Measurements from ENCODE around the gene USP3. TPM values are rescaled to one million over a fixed set of nuclear protein-coding genes. Genes with fewer than 3 reads are reported as not detected.

USP3 gene
- total RNA-seq, 1 donor from 2014 or later: 80.0 TPM

DNA sequence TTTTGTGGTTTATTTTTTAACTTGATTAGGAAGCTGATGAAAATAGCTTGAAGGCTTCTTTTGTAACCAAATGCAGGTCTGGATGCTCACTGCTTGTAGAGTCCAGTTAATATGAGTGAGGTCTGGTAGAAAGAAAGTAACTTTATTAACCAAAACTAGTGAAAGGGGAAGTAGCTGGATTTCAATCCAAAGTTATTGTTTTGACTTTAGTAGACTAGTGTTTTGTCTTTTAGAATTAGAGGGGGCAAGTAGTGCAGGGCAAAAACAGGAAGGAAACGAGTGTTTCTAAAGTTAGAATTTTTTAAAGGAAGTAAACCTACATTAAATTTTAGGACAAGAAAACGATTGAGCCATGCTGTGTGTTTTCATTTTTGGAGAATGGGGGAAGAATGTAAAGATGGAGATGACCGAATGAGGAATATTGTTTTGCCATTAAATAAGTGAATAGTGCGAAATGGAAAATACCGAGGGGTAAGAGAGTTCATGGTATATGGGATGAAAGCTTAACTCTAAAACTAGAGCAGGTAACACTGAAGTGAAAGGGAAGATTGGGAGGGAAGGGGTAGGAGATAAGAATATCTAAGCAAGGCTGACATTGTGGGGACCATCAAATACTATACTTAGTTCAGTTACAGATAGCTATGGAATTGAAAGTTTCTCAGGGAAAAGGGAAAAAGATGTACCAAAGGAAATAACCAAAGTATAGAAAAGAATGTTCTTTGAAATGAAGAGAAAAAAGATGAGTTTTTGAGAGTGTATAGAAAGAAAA lies 40.0 kb downstream of the USP3 start:
- Mint-ChIP-seq H3K9me3 (no peaks in the 10 kb centered on the region), H3K4me3 (no peak overlapping the region), H3K27me3 (ENCODE audit: low read depth) (no peaks in the 10 kb centered on the region), H3K4me1 (peaks cover 9% of the 10 kb centered on the region), H3K27ac (ENCODE audit: unreplicated experiment) (no peak overlapping the region), H3K36me3 (ENCODE audit: low read depth) (no peaks in the 10 kb centered on the region)
- DNase-seq (ENCODE audit: low read depth, low spot score): no peak
- TF ChIP-seq, protein P1, sequence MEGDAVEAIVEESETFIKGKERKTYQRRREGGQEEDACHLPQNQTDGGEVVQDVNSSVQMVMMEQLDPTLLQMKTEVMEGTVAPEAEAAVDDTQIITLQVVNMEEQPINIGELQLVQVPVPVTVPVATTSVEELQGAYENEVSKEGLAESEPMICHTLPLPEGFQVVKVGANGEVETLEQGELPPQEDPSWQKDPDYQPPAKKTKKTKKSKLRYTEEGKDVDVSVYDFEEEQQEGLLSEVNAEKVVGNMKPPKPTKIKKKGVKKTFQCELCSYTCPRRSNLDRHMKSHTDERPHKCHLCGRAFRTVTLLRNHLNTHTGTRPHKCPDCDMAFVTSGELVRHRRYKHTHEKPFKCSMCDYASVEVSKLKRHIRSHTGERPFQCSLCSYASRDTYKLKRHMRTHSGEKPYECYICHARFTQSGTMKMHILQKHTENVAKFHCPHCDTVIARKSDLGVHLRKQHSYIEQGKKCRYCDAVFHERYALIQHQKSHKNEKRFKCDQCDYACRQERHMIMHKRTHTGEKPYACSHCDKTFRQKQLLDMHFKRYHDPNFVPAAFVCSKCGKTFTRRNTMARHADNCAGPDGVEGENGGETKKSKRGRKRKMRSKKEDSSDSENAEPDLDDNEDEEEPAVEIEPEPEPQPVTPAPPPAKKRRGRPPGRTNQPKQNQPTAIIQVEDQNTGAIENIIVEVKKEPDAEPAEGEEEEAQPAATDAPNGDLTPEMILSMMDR (conservative IDR thresholded peaks at IDR 0.05): no peak

DNA sequence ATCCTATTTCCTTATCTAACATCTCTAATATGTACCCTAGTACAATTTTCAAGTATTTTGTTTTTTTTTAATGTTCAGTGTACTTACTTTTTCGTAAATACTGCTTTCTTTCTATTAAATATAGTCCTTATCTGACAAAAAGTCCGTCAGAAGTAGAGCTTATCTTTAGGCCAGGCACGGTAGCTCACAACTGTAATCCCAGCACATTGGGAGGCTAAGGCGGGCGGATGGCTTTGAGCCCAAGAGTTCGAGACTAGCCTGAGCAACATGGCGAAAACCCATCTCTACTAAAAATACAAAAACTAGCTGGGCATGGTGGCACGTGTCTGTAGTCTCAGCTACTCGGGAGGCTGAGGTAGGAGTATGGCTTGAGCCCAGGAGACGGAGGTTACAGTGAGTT lies 41.1 kb downstream of the USP3 start:
- no peak overlapping the region for H3K27ac Mint-ChIP-seq (ENCODE audit: unreplicated experiment)
- no peaks in the 10 kb centered on the region for H3K9me3 Mint-ChIP-seq
- H3K27me3 Mint-ChIP-seq (ENCODE audit: low read depth): no peaks in the 10 kb centered on the region
- H3K4me1 Mint-ChIP-seq: no peaks in the 10 kb centered on the region
- TF ChIP-seq, protein P1 (conservative IDR thresholded peaks at IDR 0.05): no peak
- H3K4me3 Mint-ChIP-seq: no peak overlapping the region
- H3K36me3 Mint-ChIP-seq (ENCODE audit: low read depth): no peaks in the 10 kb centered on the region
- no peak for DNase-seq (ENCODE audit: low read depth, low spot score)

DNA sequence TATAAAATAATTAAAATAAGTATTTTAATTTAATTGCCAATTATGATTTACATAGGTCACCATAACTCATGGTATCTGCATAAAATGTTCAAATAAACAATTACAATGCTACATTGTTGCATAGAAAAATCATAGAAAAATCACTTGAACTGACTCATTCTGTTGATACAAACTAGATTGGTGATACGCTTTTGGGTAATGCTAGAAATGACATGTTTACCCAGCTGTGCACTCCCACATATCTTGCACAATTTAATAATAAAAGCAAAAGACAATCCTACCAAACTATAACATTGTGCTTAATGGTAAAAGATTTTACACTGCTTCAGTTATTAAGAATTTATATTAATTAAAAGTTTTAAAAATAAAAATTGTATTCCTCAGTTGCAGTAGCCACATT lies 47.0 kb downstream of the USP3 start:
- no peak overlapping the region for H3K4me3 Mint-ChIP-seq
- H3K4me1 Mint-ChIP-seq: peaks cover 17% of the 10 kb centered on the region
- no peaks in the 10 kb centered on the region for H3K9me3 Mint-ChIP-seq
- H3K27ac Mint-ChIP-seq (ENCODE audit: unreplicated experiment): no peak overlapping the region
- H3K36me3 Mint-ChIP-seq (ENCODE audit: low read depth): no peaks in the 10 kb centered on the region
- TF ChIP-seq, protein P1 (conservative IDR thresholded peaks at IDR 0.05): no peak
- no peak for DNase-seq (ENCODE audit: low read depth, low spot score)
- H3K27me3 Mint-ChIP-seq (ENCODE audit: low read depth): no peaks in the 10 kb centered on the region

DNA sequence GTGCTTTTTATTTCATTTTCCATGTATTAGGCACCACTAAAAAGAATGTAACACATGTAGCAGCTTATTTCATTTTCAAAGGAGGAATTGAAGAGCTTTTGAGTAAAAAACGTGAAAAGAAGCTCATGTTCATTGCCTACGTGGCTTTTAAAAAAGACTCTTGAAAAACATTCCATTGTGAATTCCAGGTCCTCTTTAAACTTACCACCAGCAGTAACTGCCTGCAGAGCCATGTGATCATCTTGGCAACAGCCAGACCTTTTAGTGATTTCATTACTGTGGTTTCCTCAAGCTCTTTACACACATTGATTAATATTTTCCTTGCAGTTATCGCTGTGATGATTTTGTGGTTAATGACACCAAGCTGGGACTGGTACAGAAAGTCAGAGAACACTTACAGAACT lies 49.0 kb downstream of the USP3 start:
- Mint-ChIP-seq H3K4me1 (peaks cover 17% of the 10 kb centered on the region), H3K27me3 (ENCODE audit: low read depth) (no peaks in the 10 kb centered on the region), H3K27ac (ENCODE audit: unreplicated experiment) (no peak overlapping the region), H3K9me3 (no peaks in the 10 kb centered on the region), H3K36me3 (ENCODE audit: low read depth) (peaks cover 8% of the 10 kb centered on the region), H3K4me3 (no peak overlapping the region)
- no peak for DNase-seq (ENCODE audit: low read depth, low spot score)
- TF ChIP-seq, protein P1 (conservative IDR thresholded peaks at IDR 0.05): no peak

- Mint-ChIP-seq H3K9me3 (no peaks in the 10 kb centered on the region), H3K4me3 (no peak overlapping the region), H3K27me3 (ENCODE audit: low read depth) (no peaks in the 10 kb centered on the region), H3K4me1 (peaks cover 17% of the 10 kb centered on the region), H3K27ac (ENCODE audit: unreplicated experiment) (no peak overlapping the region), H3K36me3 (ENCODE audit: low read depth) (peaks cover 8% of the 10 kb centered on the region)
- no peak for DNase-seq (ENCODE audit: low read depth, low spot score)
- TF ChIP-seq, protein P1 (conservative IDR thresholded peaks at IDR 0.05): no peak
Observed at GRCh38 chr15:63554337-63554927, 50.0 kb downstream of the USP3 start.

Data from neural crest cell (in vitro differentiated cells).